Endodermal cell (in vitro differentiated cells): ENCODE measurements around the gene STUM. TPM values are rescaled to one million over a fixed set of nuclear protein-coding genes. Genes with fewer than 3 reads are reported as not detected.

Source experiments
- DNase-seq: peaks from one replicate; pipeline ENCODE4 v3.0.0-alpha.2; 2017
- H3K27ac ChIP-seq: 2 replicates; pipeline ENCODE4 v1.5.1; 2013; ENCODE audit warnings: mild to moderate bottlenecking, low read depth, low read length, moderate library complexity
- H3K27me3 ChIP-seq: 2 replicates; pipeline ENCODE4 v1.6.1; 2013; ENCODE audit warnings: mild to moderate bottlenecking, low read length, moderate library complexity; ENCODE audit not compliant: insufficient read depth, control insufficient read depth, poor library complexity, severe bottlenecking
- H3K36me3 ChIP-seq: 2 replicates; pipeline ENCODE4 v1.7.0; 2013; ENCODE audit warnings: mild to moderate bottlenecking, low read length, moderate library complexity; ENCODE audit not compliant: control insufficient read depth, insufficient read depth
- H3K4me1 ChIP-seq: one replicate; pipeline ENCODE4 v1.7.0; 2013; ENCODE audit warnings: low read length; ENCODE audit not compliant: control insufficient read depth, insufficient read depth
- H3K4me3 ChIP-seq: 2 replicates; pipeline ENCODE4 v1.5.1; 2013; ENCODE audit warnings: mild to moderate bottlenecking, low read length, moderate library complexity
- H3K9ac ChIP-seq: 2 replicates; pipeline ENCODE4 v1.6.1; 2013; ENCODE audit warnings: mild to moderate bottlenecking, low read length, moderate library complexity; ENCODE audit not compliant: poor library complexity, severe bottlenecking; ENCODE audit errors: extremely low read depth
- H3K9me3 ChIP-seq: 2 replicates; pipeline ENCODE4 v1.6.1; 2013; ENCODE audit warnings: mild to moderate bottlenecking, low read length, moderate library complexity; ENCODE audit not compliant: control insufficient read depth
- H3K27ac Mint-ChIP-seq: 2 replicates; pipeline ENCODE4 v1.8.0; 2020; ENCODE audit warnings: mixed read lengths
- H3K27me3 Mint-ChIP-seq: 2 replicates; pipeline ENCODE4 v1.8.0; 2021; ENCODE audit warnings: mild to moderate bottlenecking, mixed read lengths; ENCODE audit not compliant: insufficient read depth
- H3K36me3 Mint-ChIP-seq: 2 replicates; pipeline ENCODE4 v1.8.0; 2020; ENCODE audit warnings: low read depth, mixed read lengths
- H3K4me1 Mint-ChIP-seq: 2 replicates; pipeline ENCODE4 v1.8.0; 2020; ENCODE audit warnings: mixed read lengths
- H3K4me3 Mint-ChIP-seq: 2 replicates; pipeline ENCODE4 v1.8.0; 2020; ENCODE audit warnings: mild to moderate bottlenecking, moderate library complexity, mixed read lengths
- H3K9me3 Mint-ChIP-seq: 2 replicates; pipeline ENCODE4 v1.8.0; 2020; ENCODE audit warnings: mild to moderate bottlenecking, mixed read lengths
- WGBS, 2 experiments: methylation state at CpG; one replicate each; pipeline versions ENCODE4 v1.1.5 to v1.1.7; 2013; ENCODE audit warnings: missing lambda C conversion rate in 2 of 2, mixed read lengths in 1 of 2; ENCODE audit not compliant: insufficient coverage in 1 of 2, insufficient read length in 1 of 2; 5-methylcytosine and 5-hydroxymethylcytosine counted together
- total RNA-seq, 2 donors: library from RNA; stranded (reverse); fragmentation: NEBNext Ultra II Directional in 1 of 2; extraction: Animal tissue kit (Norgen Biotek cat#: 25700) in 1 of 2; gene quantifications; 2 replicates in 1 of 2; 3 replicates in 1 of 2; pipeline ENCODE4 v1.2.1, GENCODE V29; 2021
- TF ChIP-seq, protein P1 (sequence below): fragments of 200-600 bp; sonication (generic); conservative IDR thresholded peaks from 2 replicates; pipeline ENCODE4 v1.5.0; 2021; ENCODE audit warnings: antibody characterized with exemption, mild to moderate bottlenecking

Gene STUM
- total RNA-seq, 2 donors from 2014 or later = 0.04 to 0.20 TPM

GRCh38 chr1:226534645-226535044 is 13.9 kb upstream of the STUM start:
- Histone ChIP-seq H3K4me3 (no peak overlapping the region), H3K27me3 (no peaks in the 10 kb centered on the region), H3K9ac (no peak overlapping the region), H3K4me1 (peaks cover 13% of the 10 kb centered on the region), H3K9me3 (no peaks in the 10 kb centered on the region), H3K27ac (no peak overlapping the region), H3K36me3 (no peaks in the 10 kb centered on the region)
- Mint-ChIP-seq H3K4me1 (peaks cover 21% of the 10 kb centered on the region), H3K27me3 (peaks cover 11% of the 10 kb centered on the region), H3K9me3 (no peaks in the 10 kb centered on the region), H3K4me3 (no peak overlapping the region), H3K27ac (no peak overlapping the region), H3K36me3 (no peaks in the 10 kb centered on the region)
- TF ChIP-seq, protein P1, sequence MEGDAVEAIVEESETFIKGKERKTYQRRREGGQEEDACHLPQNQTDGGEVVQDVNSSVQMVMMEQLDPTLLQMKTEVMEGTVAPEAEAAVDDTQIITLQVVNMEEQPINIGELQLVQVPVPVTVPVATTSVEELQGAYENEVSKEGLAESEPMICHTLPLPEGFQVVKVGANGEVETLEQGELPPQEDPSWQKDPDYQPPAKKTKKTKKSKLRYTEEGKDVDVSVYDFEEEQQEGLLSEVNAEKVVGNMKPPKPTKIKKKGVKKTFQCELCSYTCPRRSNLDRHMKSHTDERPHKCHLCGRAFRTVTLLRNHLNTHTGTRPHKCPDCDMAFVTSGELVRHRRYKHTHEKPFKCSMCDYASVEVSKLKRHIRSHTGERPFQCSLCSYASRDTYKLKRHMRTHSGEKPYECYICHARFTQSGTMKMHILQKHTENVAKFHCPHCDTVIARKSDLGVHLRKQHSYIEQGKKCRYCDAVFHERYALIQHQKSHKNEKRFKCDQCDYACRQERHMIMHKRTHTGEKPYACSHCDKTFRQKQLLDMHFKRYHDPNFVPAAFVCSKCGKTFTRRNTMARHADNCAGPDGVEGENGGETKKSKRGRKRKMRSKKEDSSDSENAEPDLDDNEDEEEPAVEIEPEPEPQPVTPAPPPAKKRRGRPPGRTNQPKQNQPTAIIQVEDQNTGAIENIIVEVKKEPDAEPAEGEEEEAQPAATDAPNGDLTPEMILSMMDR = no peak
- 97% methylated on average over 2 of the region's 2 CpGs; no CpG with 5 or more reads in 1 of the 2 experiments for WGBS, 2 experiments
- peak; percentile 9 for DNase-seq

DNA sequence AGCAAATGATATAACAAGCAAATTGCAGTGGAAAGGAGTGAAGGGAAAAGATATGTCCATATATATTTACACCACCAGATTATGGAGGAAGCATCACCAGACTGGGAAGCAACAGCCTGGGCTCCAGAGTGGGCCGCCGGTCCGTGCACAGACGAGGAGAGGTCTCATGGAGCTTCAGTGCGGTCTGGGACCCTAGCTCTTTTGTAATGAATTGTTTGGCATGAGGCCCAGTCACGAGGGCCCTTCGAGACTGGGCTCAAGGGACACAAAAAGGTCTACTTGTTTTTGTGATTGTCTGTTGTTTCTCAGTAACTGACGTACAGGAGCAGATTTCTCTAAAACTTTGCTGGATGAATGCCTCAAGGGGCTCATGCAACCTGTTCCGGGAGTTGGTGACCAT is 12.9 kb upstream of the STUM start:
- peaks cover 21% of the 10 kb centered on the region for H3K4me1 Mint-ChIP-seq
- Histone ChIP-seq H3K4me1 (peaks cover 13% of the 10 kb centered on the region), H3K27ac (no peak overlapping the region), H3K9ac (no peak overlapping the region), H3K9me3 (no peaks in the 10 kb centered on the region), H3K4me3 (no peak overlapping the region), H3K27me3 (no peaks in the 10 kb centered on the region), H3K36me3 (no peaks in the 10 kb centered on the region)
- H3K27ac Mint-ChIP-seq = no peak overlapping the region
- H3K36me3 Mint-ChIP-seq = no peaks in the 10 kb centered on the region
- peaks cover 8% of the 10 kb centered on the region for H3K27me3 Mint-ChIP-seq
- peak; percentile 13 for DNase-seq
- no peak overlapping the region for H3K4me3 Mint-ChIP-seq
- H3K9me3 Mint-ChIP-seq = no peaks in the 10 kb centered on the region
- TF ChIP-seq, protein P1 = no peak
- 94 to 96% methylated on average over 9 of the region's 9 CpGs for WGBS, 2 experiments

GRCh38 chr1:226541231-226541630 is 7.3 kb upstream of the STUM start:
- 93 to 96% methylated on average over 3 to 4 of the region's 4 CpGs for WGBS, 2 experiments
- Mint-ChIP-seq H3K4me3 (no peak overlapping the region), H3K9me3 (no peaks in the 10 kb centered on the region), H3K4me1 (no peaks in the 10 kb centered on the region), H3K27me3 (peaks cover 26% of the 10 kb centered on the region), H3K27ac (no peak overlapping the region), H3K36me3 (no peaks in the 10 kb centered on the region)
- no peaks in the 10 kb centered on the region for H3K9me3 ChIP-seq
- TF ChIP-seq, protein P1 = no peak
- no peak overlapping the region for H3K27ac ChIP-seq
- H3K27me3 ChIP-seq = peaks cover 7% of the 10 kb centered on the region
- no peak overlapping the region for H3K9ac ChIP-seq
- H3K4me1 ChIP-seq = no peaks in the 10 kb centered on the region
- H3K36me3 ChIP-seq = no peaks in the 10 kb centered on the region
- DNase-seq = no peak
- no peak overlapping the region for H3K4me3 ChIP-seq
